Endothelial cell of umbilical vein (primary cell): ENCODE measurements around the gene NAA38. TPM values are rescaled to one million over a fixed set of nuclear protein-coding genes. Genes with fewer than 3 reads are reported as not detected.

ENCODE experiments used
- BruUV-seq: library from RNA; stranded (reverse); fragments of 400-500 nt; replicated peaks from 2 replicates; lab custom pipeline; 2021; lab: Mats Ljungman, UMichigan
- CTCF ChIA-PET: fragments of 300-600, 350-600 bp; sonication (Branson Sonifier 250); formaldehyde crosslinking; loops from one replicate; lab custom pipeline; 2021; ENCODE audit warnings: antibody characterized with exemption, inconsistent platforms; lab: Charles Lee
- POLR2A ChIA-PET: fragments of 300-600, 350-600 bp; sonication (Branson Sonifier 250); formaldehyde crosslinking; loops from one replicate; lab custom pipeline; 2021; ENCODE audit warnings: antibody characterized with exemption, inconsistent platforms; lab: Charles Lee
- DNase-seq: peaks from one replicate; pipeline ENCODE4 v3.0.0-alpha.2; 2011; ENCODE audit warnings: low read depth, low spot score
- FAIRE-seq: peaks from 2 replicates; lab custom pipeline; 2011; peaks lifted over from hg19 to GRCh38; lab: Jason Lieb, UNC
- H2AFZ ChIP-seq: 2 replicates; pipeline ENCODE4 v1.6.0; 2012; ENCODE audit warnings: low read depth, low read length, control low read depth, inconsistent platforms
- H3K27ac ChIP-seq: 2 replicates; pipeline ENCODE4 v1.5.1; 2011; ENCODE audit warnings: low read depth, mild to moderate bottlenecking, control low read depth, low read length, moderate library complexity; ENCODE audit not compliant: insufficient read depth
- H3K27me3 ChIP-seq, 2 experiments: 2 replicates each; pipeline versions ENCODE4 v1.6.0 to v1.6.1; 2011; ENCODE audit warnings: low read length in 2 of 2, mixed read lengths in 1 of 2; ENCODE audit not compliant: control insufficient read depth in 2 of 2, insufficient read depth in 2 of 2
- H3K36me3 ChIP-seq, 2 experiments: 2 replicates in 1 of 2; 3 replicates in 1 of 2; pipeline ENCODE4 v1.5.1; 2011; ENCODE audit warnings: low read length in 2 of 2, mild to moderate bottlenecking in 1 of 2, moderate library complexity in 1 of 2; ENCODE audit not compliant: control insufficient read depth in 2 of 2, insufficient read depth in 2 of 2; ENCODE audit errors: extremely low read depth in 1 of 2
- H3K4me1 ChIP-seq: 3 replicates; pipeline ENCODE4 v1.5.1; 2011; ENCODE audit warnings: mild to moderate bottlenecking, low read length; ENCODE audit not compliant: control insufficient read depth, insufficient read depth; ENCODE audit errors: extremely low read depth
- H3K4me2 ChIP-seq: 2 replicates; pipeline ENCODE4 v1.6.1; 2011; ENCODE audit warnings: low read length, control low read depth, mixed read lengths; ENCODE audit not compliant: insufficient read depth
- H3K4me3 ChIP-seq, 3 experiments: fragments of 200-600 bp in 1 of 3; sonication (generic), shearing (Covaris generic) in 1 of 3; replicated peaks in 1 of 3; 2 replicates each; pipeline ENCODE4 v1.5.1; 2011 to 2016; ENCODE audit warnings: control low read depth in 3 of 3, low read length in 3 of 3, mild to moderate bottlenecking in 2 of 3, inconsistent platforms in 1 of 3, low read depth in 1 of 3, moderate library complexity in 1 of 3; ENCODE audit not compliant: insufficient read depth in 1 of 3
- H3K79me2 ChIP-seq: 2 replicates; pipeline ENCODE4 v1.6.0; 2012; ENCODE audit warnings: low read length, inconsistent platforms; ENCODE audit not compliant: control insufficient read depth, insufficient read depth
- H3K9ac ChIP-seq: replicated peaks from 2 replicates; pipeline ENCODE3; 2011; ENCODE audit warnings: low read length, control low read depth; ENCODE audit not compliant: insufficient read depth; ENCODE audit errors: extremely low read depth
- H3K9me1 ChIP-seq: replicated peaks from 3 replicates; pipeline ENCODE4 v1.6.0; 2011; ENCODE audit warnings: mild to moderate bottlenecking, low read length; ENCODE audit not compliant: control insufficient read depth, insufficient read depth; ENCODE audit errors: extremely low read depth
- H3K9me3 ChIP-seq: replicated peaks from 2 replicates; pipeline ENCODE4 v1.5.1; 2012; ENCODE audit warnings: low read length, inconsistent platforms; ENCODE audit not compliant: control insufficient read depth, insufficient read depth
- H4K20me1 ChIP-seq: replicated peaks from 2 replicates; pipeline ENCODE3; 2011; ENCODE audit warnings: mild to moderate bottlenecking, low read length; ENCODE audit not compliant: control insufficient read depth, insufficient read depth; ENCODE audit errors: extremely low read depth
- EZH2 ChIP-seq: IDR thresholded peaks from 2 replicates; pipeline ENCODE4 v1.6.1; 2012; ENCODE audit warnings: borderline replicate concordance, low read depth, mild to moderate bottlenecking, moderate library complexity, low read length, inconsistent platforms; ENCODE audit not compliant: severe bottlenecking
- FOS ChIP-seq: IDR thresholded peaks from 2 replicates; pipeline ENCODE4 v1.6.1; 2011; ENCODE audit warnings: mild to moderate bottlenecking, low read length, moderate library complexity, borderline replicate concordance; ENCODE audit not compliant: insufficient read depth
- GATA2 ChIP-seq: IDR thresholded peaks from 2 replicates; pipeline ENCODE4 v1.7.0; 2011; ENCODE audit warnings: low read depth, mild to moderate bottlenecking, moderate library complexity, mixed read lengths, low read length; ENCODE audit not compliant: insufficient read length, insufficient read depth
- JUN ChIP-seq: IDR thresholded peaks from 2 replicates; pipeline ENCODE4 v1.6.1; 2011; ENCODE audit warnings: borderline replicate concordance, low read depth; ENCODE audit not compliant: insufficient read length, insufficient read depth
- MYC ChIP-seq: IDR thresholded peaks from one replicate; pipeline ENCODE4 v1.6.1; 2011; ENCODE audit warnings: mild to moderate bottlenecking, low read depth, low read length
- POLR2A ChIP-seq: IDR thresholded peaks from 2 replicates; pipeline ENCODE4 v1.6.1; 2012; ENCODE audit warnings: low read depth, mild to moderate bottlenecking, control low read depth, low read length
- POLR2AphosphoS5 ChIP-seq: IDR thresholded peaks from 2 replicates; pipeline ENCODE4 v1.6.1; 2012; ENCODE audit warnings: low read depth, mild to moderate bottlenecking, control low read depth, low read length, moderate library complexity; ENCODE audit not compliant: insufficient read depth
- dilution Hi-C: fragments of 300-500 bp; cut with MboI; formaldehyde crosslinking; loops from one replicate; pipeline ENCODE4 v1.15.0; 2019; ENCODE audit warnings: low sequenced_read_pairs; ENCODE audit not compliant: extremely low pct_ligation_motif_present
- intact Hi-C: fragments of 100-400 bp; cut with micrococcal nuclease; formaldehyde crosslinking; loops from one replicate; pipeline ENCODE4 v1.10.0; 2022
- polyA plus RNA-seq, 4 experiments: library from polyadenylated mRNA; depleted of rRNA in 3 of 4; stranded (reverse) in 3 of 4; unstranded in 1 of 4; fragments of >200 nt; gene quantifications; 2 replicates each; pipeline versions ENCODE4 v1.2.1 to v1.2.3, GENCODE V29; 2011 to 2012; ENCODE audit warnings: missing spikeins in 1 of 4
- total RNA-seq: library from RNA; stranded (reverse); gene quantifications from 2 replicates; pipeline ENCODE4 v1.2.3, GENCODE V29; 2021
- TF ChIP-seq, protein P1 (sequence below), 2 donors: IDR thresholded peaks; 1 replicate in 1 of 2; 2 replicates in 1 of 2; pipeline ENCODE4 v1.5.1; 2011; ENCODE audit warnings: low read length in 2 of 2, mild to moderate bottlenecking in 2 of 2, moderate library complexity in 2 of 2, control low read depth in 1 of 2, inconsistent platforms in 1 of 2, low read depth in 1 of 2; ENCODE audit not compliant: insufficient read depth in 1 of 2; ENCODE audit errors: extremely low read depth in 1 of 2
- TF ChIP-seq, protein P2 (sequence below): IDR thresholded peaks from 2 replicates; pipeline ENCODE4 v1.6.1; 2011; ENCODE audit not compliant: insufficient read depth, insufficient read length

NAA38 gene
- total and polyA plus RNA-seq, 2 donors (not counting 3 experiments of a cell fraction or from before 2014, with no cell fraction given), result 119 to 267 TPM

DNA sequence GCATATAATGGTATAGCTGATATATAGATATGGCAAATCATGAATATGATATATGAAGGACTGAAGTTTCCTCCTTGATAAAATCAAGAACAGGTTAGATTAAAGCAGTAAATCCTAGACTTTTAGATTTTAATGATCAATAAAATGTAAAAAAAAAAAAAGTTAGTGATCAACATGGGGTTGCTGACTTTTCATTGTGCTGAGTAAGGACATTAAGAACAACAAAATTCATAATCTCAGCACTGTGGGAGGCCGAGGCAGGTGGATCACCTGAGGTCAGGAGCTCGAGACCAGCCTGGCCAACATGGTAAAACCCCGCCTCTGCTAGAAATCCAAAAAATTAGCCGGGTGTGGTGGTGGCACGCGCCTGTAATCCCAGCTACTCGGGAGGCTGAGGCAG lies 20.9 kb upstream of the NAA38 start:
- Histone ChIP-seq H3K27ac (no peak overlapping the region), H4K20me1 (no peaks in the 10 kb centered on the region), H3K9ac (no peak overlapping the region), H2AFZ (no peak overlapping the region), H3K4me2 (no peak overlapping the region), H3K9me3 (no peaks in the 10 kb centered on the region), H3K4me1 (peaks cover 9% of the 10 kb centered on the region), H3K36me3 (peaks cover 8 to 14% of the 10 kb centered on the region in 2 experiments), H3K79me2 (no peaks in the 10 kb centered on the region), H3K4me3 (no peak overlapping the region), H3K27me3 (no peaks in the 10 kb centered on the region), H3K9me1 (no peaks in the 10 kb centered on the region)
- no peak for FAIRE-seq
- ChIA-PET CTCF (no interaction called here), POLR2A (no interaction called here)
- intact Hi-C loops (no loop called here), dilution Hi-C loops (no loop called here)
- no TSS peak for BruUV-seq
- DNase-seq, result no peak
- TF ChIP-seq, protein P1, sequence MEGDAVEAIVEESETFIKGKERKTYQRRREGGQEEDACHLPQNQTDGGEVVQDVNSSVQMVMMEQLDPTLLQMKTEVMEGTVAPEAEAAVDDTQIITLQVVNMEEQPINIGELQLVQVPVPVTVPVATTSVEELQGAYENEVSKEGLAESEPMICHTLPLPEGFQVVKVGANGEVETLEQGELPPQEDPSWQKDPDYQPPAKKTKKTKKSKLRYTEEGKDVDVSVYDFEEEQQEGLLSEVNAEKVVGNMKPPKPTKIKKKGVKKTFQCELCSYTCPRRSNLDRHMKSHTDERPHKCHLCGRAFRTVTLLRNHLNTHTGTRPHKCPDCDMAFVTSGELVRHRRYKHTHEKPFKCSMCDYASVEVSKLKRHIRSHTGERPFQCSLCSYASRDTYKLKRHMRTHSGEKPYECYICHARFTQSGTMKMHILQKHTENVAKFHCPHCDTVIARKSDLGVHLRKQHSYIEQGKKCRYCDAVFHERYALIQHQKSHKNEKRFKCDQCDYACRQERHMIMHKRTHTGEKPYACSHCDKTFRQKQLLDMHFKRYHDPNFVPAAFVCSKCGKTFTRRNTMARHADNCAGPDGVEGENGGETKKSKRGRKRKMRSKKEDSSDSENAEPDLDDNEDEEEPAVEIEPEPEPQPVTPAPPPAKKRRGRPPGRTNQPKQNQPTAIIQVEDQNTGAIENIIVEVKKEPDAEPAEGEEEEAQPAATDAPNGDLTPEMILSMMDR (IDR thresholded peaks at IDR 0.05; ENCODE audit: extremely low read depth in 1 of 2, insufficient read depth in 1 of 2, low read depth in 1 of 2, low read length in 2 of 2), result no peak
- TF ChIP-seq JUN (no peak), POLR2AphosphoS5 (no peak), EZH2 (no peak), MYC (no peak), FOS (no peak), POLR2A (no peak), GATA2 (no peak)
- TF ChIP-seq, protein P2, sequence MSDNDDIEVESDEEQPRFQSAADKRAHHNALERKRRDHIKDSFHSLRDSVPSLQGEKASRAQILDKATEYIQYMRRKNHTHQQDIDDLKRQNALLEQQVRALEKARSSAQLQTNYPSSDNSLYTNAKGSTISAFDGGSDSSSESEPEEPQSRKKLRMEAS, result no peak
